HFF-Myc (cell line): ENCODE data around the gene IL5.
A peak's percentile ranks its signal among the peaks of the same experiment; 100 is the strongest.
"Not testable (repeated sequence)": the region's sequence is repeated elsewhere in the genome, so short reads cannot be mapped to it uniquely, and the experiment has no call there.

ENCODE experiments used
- DNase-seq: peaks from one replicate; pipeline ENCODE4 v3.0.0-alpha.2; 2011; ENCODE audit warnings: low read depth; ENCODE audit errors: extremely low read depth
- H3K4me3 ChIP-seq: replicated peaks from 2 replicates; pipeline ENCODE4 v1.5.1; 2011; ENCODE audit warnings: low read depth, mild to moderate bottlenecking, control low read depth, low read length
- TF ChIP-seq, protein P1 (sequence below): IDR thresholded peaks from 2 replicates; pipeline ENCODE4 v1.5.1; 2012; ENCODE audit warnings: mild to moderate bottlenecking, low read depth, low read length, control low read depth; ENCODE audit errors: missing control alignments

Gene IL5

GRCh38 chr5:132525299-132525724 lies 18.0 kb downstream of the IL5 start:
- no peak overlapping the region for H3K4me3 ChIP-seq
- no peak for DNase-seq
- TF ChIP-seq, protein P1, sequence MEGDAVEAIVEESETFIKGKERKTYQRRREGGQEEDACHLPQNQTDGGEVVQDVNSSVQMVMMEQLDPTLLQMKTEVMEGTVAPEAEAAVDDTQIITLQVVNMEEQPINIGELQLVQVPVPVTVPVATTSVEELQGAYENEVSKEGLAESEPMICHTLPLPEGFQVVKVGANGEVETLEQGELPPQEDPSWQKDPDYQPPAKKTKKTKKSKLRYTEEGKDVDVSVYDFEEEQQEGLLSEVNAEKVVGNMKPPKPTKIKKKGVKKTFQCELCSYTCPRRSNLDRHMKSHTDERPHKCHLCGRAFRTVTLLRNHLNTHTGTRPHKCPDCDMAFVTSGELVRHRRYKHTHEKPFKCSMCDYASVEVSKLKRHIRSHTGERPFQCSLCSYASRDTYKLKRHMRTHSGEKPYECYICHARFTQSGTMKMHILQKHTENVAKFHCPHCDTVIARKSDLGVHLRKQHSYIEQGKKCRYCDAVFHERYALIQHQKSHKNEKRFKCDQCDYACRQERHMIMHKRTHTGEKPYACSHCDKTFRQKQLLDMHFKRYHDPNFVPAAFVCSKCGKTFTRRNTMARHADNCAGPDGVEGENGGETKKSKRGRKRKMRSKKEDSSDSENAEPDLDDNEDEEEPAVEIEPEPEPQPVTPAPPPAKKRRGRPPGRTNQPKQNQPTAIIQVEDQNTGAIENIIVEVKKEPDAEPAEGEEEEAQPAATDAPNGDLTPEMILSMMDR, result no peak

DNA sequence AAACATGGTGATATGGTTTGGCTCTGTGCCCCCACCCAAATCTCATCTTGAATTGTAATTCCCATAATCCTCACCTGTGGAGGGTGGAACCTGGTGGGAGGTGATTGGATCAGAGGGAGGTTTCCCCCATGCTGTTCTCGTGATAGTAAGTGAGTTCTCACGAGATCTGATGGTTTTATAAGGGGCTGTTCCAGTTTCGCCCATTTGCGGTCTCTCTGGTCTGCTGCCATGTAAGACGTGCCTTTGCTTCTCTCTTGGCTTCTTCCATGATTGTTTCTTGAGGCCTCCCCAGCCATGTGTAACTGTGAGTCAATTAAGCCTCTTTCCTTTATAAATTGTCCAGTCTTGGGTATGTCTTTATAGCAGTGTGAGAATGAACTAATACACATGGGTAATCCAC lies 18.4 kb downstream of the IL5 start:
- not testable (repeated sequence) for H3K4me3 ChIP-seq, DNase-seq

GRCh38 chr5:132522067-132522466 lies 21.3 kb downstream of the IL5 start:
- not testable (repeated sequence) for DNase-seq

GRCh38 chr5:132513618-132514336 lies 29.5 kb downstream of the IL5 start:
- not testable (repeated sequence) for H3K4me3 ChIP-seq, DNase-seq

More at GRCh38 chr5:132522067-132522466, 21.3 kb downstream of the IL5 start:
- not testable (repeated sequence) for H3K4me3 ChIP-seq

DNA sequence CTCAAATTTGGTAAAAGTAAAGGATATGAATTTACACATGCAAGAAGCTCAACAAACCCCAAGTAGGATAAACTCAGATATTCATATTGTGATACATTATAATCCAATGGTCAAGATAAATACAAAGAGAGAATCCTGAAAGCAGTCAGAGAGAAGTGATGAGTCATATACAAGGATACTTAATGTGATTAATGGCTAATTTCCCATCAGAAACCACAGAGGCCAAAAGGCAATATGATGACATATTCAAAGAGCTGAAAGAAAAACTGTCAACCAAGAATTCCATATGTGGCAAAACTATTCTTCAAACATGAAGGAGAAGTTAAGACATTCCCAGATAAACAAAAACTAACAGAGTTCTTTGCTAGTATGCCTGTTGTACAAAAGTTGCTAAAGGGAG lies 33.2 kb downstream of the IL5 start:
- peak; percentile 87 for DNase-seq
- H3K4me3 ChIP-seq, result no peak overlapping the region
- TF ChIP-seq, protein P1, result no peak

- peak; percentile 85 for DNase-seq
- H3K4me3 ChIP-seq, result no peak overlapping the region
- TF ChIP-seq, protein P1, result peak; percentile 69
Measured at GRCh38 chr5:132506094-132506692, 37.1 kb downstream of the IL5 start.

DNA sequence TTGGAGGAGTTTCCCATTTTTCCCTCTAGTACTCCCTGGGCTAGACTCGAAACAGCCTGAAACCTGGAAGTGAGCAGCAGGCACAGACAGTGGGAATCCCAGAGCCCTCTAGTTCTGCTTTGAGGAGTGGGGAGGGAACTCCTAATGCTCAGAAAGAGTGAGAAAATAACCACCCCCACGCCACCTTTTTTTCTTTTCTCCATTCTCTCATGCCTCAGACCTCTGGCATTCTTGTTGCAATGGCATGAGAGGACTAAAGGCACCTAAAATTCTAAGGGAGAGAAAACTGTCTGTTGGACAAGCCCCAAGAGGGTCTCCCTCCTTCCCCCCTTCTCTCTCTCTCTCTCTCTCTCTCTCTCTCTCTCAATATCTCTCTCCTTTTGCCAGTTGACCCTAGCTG lies 37.7 kb downstream of the IL5 start:
- DNase-seq, result no peak
- no peak overlapping the region for H3K4me3 ChIP-seq
- TF ChIP-seq, protein P1, result no peak

DNA sequence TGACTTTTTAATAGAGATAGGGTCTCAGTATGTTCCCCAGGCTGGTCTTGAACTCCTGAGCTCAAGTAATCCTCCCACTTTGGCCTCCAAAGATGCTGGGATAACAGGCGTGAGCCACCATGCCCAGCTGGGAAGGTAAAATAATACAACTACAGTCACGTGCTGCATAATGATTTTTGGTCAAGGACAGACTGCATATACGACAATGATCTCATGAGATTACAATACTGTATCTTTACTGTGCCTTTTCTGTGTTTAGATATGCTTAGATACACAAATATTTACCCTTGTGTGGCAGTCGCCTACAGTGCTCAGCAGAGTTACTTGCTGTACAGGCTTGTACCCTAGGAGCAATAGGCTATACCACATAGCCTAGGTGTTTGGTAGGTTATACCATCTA lies 38.6 kb downstream of the IL5 start:
- no peak for DNase-seq
- TF ChIP-seq, protein P1, result no peak

More for the DNA sequence above, 38.6 kb downstream of the IL5 start:
- no peak overlapping the region for H3K4me3 ChIP-seq
